Measurements from ENCODE around the gene HPF1.
A peak's percentile ranks its signal among the peaks of the same experiment; 100 is the strongest.
"Not testable (repeated sequence)": the region's sequence is repeated elsewhere in the genome, so short reads cannot be mapped to it uniquely, and the experiment has no call there.

The HPF1 gene

DNA sequence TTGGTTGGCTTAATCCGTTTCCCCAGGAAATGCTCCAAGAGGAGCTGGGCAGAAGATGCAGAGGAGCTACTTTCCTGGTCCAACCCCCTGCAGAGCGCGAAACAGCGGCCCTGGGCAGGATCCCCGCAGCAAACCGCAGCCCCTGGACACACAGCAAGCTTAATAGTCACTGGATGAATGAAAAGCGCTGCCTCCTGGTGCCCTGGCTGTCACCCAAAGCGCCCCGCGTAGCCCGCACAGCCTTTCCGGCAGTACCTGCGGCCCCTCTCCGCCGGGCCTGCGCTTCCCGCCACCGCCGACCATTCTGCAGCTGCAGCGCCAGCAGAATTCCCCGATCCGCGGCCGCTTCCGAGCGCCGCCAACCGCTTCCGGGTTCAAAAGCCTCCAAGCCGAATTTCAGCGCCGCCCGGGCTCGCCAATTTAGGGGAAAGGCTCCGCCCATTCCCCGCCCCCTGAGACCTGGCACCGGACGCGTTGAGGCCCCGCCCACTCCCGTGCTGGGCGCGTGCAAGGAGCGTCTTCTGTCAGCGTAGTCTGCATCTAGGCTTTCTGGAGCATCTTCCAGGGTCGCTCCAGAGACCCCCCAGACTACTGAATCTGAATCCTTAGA is at the start of gene HPF1:
TSS of gene HPF1 (minus strand) at position 370 of the 610 bp plus-strand sequence. CDS start at position 303, 67 bp downstream.
- peak; percentile 90 to 96 for DNase-seq (ENCODE audit: low read depth in 2 of 2)

DNA sequence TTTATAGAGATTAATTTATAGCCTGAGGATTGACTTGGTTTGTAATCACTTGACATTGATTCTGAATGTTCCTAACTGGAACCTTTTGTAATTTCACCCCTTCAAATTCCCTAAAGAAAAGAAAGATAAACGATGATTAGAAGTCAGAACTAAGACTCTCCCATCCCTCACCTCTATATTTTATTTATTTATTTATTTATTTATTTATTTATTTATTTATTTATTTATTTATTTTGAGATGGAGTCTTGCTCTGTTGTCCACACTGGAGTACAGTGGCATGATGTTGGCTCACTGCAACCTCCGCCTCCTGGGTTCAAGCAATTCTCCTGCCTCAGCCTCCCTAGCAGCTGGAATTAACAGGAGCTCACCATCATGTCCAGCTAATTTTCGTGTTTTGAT is 49.0 kb upstream of the HPF1 start:
- DNase-seq (ENCODE audit: low read depth in 2 of 2): not testable (repeated sequence)

DNA sequence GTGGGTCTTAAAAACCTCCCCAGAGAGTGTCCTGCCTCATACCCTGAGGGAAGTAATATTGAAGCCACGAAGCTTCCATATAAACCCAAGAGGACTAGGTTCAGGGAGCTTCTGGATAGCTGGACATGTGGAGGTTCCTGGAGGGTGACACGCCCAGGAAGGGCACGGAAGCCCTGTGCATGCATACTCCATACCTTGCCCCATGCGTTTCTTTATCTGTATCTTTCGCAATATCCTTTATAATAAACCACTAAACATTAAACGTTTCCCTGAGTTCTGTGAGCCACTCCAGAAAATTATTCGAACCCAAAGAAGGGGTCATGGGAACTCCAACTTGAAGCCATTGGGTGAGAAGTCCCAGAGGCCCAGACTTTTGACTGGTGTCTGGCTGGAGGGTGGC is 45.7 kb upstream of the HPF1 start:
- no peak for DNase-seq (ENCODE audit: low read depth in 2 of 2)

DNA sequence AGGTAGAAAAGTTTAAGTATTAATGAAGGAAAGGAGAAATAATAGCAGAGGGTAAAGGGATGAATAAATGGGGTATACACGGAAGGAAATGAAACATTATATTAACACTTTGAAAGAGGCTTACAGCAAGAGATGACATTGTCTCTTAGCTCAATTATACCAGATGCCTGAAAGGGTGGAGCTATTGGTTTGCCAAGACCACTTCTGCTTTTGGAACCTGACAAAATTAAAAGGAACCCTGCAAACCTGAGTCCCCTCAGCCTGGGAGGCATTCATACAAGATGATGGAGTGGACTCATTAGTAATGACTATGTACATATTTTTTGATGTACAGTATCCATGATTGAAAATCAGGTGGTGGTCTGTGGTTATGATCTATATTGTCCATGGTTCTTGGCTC is 45.1 kb upstream of the HPF1 start:
- no peak for DNase-seq (ENCODE audit: low read depth in 2 of 2)

DNA sequence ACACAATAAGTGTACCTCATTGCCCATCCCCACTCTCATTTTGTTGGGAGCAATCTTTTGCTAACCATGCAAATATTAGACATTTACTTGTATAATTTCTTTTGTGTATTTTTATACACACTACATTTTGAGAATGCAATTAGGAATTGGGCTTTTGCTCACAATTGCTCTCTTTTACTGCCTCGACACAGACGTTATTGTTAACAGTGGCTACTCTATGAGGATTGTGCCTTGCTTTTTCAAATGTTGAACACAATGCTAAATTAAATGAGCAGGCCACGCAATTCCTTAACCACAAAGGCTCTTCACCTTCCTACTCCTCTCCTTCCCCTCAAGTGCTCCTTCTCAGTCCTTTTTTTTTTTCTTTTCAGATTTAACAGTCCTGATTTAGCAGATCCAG is 42.8 kb upstream of the HPF1 start:
- DNase-seq (ENCODE audit: low read depth in 2 of 2): no peak

DNA sequence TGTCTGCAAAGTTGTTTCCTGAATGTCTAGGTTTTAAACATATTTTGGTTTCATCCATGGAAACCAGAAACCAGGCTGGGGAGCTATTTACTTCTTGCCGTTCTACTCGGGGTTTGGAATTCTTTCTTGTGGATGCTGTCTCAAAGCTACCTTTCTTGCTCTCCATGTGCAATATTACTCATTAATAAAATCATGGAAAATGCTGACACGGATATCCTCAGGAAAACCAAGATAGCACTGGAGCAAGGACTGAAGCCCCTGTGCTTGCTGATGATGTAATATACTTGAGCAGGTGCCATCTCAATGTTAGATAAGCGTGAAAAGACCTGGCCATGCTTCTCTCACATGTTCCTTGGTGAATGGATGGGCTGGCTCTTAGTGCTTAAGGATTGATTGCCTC is 41.5 kb upstream of the HPF1 start:
- DNase-seq (ENCODE audit: low read depth in 2 of 2): no peak

DNA sequence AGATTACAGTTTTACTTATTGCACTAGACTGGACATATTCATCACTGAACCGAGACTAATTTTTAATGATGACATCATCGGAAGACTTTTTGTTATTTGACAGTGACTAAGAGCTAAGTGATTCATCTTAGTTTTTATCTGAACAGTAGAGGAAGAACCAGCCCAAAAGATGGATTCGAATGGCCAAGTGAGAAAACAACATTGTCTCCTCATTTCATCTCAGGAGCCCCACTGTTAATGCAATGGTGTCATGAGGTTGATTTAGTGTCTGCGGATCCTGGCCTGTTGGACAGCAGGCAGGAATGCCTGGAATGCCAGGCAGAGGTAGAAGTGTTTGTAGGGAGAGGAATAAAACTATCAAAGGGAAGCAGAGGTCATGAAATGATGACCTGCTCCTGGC is 37.8 kb upstream of the HPF1 start:
- no peak for DNase-seq (ENCODE audit: low read depth in 2 of 2)

DNA sequence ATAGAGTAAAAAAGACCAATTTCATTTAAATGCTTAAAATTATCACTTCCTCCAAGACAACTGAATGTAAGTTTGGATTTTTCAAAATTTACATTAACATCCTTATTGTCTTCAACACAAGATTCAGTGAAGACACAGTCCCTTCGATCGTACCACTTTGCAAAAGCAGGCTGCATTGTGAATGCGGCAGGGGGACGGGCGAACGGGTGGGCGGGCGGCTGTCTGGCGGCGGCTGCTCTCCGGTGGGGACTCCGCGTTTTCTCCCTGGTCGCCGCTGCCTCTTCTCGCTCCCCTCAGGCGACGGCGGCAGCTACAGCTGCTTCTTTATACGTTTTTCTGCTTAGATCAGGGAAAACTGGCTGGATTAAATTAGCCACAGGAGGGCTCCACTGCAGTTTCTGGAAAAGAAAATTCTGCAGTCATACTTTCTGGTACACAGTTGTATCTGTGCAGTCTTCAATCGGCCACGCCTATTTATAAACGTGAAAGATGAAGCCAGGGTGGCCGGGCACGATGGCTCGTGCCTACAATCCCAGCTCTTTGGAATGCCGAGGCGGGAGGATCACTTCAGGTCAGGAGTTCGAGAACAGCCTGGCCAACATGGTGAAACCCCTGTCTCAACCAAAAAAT is 33.9 kb upstream of the HPF1 start:
- no peak for DNase-seq (ENCODE audit: low read depth in 2 of 2)

DNA sequence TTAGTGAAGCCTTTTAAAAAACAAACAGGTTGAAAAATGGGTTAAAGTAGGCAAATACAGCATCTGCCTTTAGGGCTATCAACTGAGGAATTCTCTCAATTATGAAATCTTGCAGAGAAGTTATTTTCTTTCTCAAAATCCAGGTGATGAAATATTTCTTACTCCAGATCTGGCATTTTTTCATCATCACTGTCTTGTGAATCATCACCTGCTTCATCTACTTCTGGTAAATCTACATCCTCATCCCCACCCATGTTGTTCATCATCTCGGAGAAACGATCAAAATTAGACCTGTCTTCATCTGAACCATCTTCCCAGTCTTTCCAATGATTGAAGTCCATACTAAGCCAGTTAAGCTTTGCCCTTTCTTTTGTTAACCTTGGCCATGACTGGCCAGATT is 33.3 kb upstream of the HPF1 start:
- no peak for DNase-seq (ENCODE audit: low read depth in 2 of 2)

DNA sequence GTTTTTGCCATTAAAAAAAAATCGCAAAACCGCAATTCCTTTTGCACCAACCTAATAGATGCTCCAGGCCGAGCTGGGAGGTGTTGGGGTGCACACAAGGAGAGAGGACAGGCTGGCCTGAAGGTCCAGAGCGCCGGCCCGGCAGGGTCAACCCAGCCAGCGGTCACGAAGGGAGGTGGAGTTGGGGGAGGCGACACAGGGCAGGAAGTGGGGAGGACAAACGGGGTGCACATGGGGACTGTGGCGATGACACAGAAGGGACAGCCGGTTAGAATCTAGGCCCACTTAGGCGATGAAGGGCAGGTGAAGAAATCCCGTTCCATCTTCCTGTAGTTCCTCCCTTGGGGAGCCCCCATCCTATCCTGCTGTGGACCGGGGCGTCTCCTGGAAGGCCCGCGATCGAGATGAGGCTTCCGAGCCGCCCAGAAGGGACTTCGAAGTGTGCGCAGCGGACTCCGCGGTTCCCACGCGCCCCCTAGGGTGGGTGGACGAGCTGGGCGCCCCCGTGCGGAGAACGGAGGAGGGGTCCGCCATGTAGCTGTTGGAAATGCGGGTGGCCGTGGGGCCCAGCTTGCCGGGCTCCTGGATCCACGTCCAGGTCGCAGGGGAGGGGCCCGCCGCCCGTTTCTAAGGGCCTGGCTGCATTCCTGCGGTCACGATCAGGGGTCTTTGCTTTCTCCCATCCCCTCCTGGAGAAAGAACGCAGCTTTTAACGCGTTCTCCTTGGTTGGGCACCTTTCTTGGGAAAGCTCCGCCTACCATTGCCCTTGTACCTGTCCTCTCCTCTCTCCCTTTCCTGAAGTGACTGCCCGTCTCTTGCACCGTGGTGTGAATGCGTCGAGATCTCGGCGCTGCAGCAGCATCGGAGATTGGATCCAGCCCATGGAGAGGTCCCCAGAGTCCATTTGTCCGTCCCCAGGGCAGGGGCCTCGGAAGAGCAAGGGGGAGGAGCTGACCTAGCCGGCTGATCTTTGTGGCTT is 17.0 kb upstream of the HPF1 start:
- peak in 1 of 2 experiments; percentile 6 for DNase-seq (ENCODE audit: low read depth in 2 of 2)

DNA sequence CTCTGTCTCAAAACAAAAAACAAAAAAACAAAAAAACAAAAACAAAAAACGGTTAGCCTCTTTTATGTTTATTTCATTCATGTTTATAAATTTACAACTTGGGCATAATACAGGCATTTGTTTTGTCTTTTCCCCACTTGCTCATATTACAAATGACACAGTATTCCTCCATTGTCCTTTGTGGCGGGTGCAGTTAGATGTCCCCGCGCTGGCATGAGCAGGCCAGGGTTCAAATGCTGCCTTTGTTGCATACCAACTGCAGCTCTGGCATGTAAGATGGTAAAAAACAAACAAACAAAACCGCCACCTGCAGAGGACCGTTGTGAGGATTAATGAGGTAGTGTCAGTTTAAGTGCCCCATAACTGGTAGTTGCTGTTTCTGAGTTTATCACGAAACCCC is 16.1 kb upstream of the HPF1 start:
- no peak for DNase-seq (ENCODE audit: low read depth in 2 of 2)

DNA sequence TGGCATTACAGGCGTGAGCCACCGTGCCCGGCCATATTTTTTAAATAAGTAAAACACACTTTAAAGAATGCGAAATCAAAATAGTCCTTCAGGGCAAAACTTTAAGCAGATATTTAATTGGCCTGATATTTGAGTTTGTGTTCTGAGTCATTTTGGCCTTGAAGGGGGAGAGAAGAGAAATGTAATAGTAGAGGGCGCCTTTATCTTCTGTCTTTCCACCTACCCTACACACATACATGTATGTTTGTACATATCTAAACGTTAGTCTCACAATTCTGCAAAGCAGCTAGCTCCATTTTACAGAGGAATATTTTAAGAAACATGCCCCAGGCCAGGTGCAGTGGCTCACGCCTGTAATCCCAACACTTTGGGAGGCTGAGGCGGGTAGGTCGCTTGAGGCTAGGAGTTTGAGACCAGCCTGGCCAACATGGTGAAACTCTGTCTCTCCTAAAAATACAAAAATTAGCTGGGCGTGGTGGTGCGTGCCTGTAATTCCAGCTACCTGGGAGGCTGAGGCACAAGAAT is 13.9 kb upstream of the HPF1 start:
- not testable (repeated sequence) for DNase-seq (ENCODE audit: low read depth in 2 of 2)

DNA sequence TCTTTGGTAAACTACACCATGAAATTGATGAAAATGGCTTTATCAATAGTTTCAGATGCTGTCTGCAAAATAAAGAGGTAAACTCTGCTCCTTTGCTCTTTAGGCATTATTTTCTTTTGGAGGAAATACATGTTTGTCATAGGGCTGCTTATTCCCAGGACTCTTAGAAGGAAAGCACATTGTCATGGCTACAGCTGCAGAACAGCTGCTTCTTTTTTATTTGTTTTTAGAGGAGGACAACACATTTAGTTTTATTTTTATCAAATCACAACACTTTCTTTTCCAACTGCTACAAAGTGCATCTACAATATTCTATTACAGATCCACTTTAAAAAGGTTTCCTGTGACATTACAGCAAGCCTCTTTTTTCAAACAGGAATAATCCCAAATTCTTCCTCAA is 12.7 kb upstream of the HPF1 start:
- DNase-seq (ENCODE audit: low read depth in 2 of 2): no peak

DNA sequence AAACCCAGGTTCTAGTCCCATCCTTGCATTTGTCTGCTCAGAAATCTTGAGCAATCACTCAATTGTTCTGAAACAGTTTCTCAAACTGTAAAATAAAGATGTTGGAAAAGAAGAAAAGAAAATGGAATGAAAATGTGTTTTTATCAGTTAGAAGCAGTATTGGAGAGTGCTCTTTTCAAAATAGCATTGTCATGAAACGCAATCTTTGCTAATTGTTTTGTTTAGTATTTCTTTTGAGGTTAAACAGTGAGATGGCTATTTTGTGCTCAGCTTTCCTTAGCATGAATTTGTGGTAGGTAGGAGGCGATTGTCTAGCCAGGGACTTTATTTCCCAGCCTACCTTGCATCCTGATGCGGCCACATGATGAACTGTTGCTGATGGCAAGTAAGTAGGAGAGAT is 10.6 kb upstream of the HPF1 start:
- no peak for DNase-seq (ENCODE audit: low read depth in 2 of 2)

DNA sequence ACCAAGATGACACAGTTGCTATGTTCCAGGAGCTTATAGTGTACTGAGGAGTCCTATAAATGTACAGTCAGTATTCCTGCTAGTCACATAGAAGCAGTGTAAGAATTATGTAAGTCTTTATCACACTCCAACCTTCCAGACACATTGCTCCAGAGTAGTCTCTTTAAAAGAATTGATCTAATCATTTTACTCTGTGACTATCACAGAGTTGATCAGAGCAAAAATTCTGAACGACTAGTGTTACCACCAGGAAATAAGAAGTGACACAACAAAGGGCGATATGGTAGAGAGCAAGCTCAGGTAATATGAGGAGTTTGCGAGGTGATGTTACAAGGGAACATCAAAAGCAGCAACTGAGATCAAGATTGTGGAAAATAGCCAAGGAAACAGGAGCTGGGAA is 9.0 kb upstream of the HPF1 start:
- DNase-seq (ENCODE audit: low read depth in 2 of 2): no peak

DNA sequence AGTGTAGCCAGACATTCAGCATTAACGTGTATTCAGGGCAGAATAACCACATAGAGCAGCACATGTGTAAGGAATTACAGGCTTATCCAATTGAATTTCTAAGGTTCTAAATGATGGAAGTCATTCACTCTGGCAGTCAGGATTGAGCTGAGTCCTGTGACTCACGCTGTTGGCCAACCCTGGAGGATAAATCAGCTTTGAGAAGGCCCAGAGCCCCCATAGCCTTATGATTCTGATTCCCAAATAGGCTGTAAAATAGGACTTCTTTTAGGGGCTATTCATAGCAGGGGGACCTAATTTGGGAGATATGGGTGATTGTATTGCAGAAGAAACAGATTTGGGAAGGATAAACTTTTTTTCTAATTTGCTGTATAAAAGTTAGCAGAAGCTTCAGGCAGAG is 8.1 kb upstream of the HPF1 start:
- DNase-seq (ENCODE audit: low read depth in 2 of 2): no peak

DNA sequence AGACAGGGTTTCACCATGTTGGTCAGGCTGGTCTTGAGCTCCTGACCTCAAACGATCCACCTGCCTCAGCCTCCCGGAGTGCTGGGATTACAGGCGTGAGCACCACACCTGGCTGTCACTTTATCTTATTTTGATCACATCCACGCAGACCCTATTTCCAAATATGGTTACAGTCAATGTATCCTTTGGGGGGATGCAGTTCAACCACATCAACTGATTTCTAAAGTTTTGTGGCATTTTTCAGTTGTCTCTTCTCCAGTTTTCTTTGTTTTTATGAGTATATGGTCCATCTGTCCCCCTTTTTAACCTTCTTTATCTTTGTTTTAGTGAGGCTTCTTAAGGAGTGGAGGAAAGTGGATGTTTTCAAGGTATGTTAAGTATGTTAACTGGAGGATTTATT is 4.1 kb upstream of the HPF1 start:
- no peak for DNase-seq (ENCODE audit: low read depth in 2 of 2)

DNA sequence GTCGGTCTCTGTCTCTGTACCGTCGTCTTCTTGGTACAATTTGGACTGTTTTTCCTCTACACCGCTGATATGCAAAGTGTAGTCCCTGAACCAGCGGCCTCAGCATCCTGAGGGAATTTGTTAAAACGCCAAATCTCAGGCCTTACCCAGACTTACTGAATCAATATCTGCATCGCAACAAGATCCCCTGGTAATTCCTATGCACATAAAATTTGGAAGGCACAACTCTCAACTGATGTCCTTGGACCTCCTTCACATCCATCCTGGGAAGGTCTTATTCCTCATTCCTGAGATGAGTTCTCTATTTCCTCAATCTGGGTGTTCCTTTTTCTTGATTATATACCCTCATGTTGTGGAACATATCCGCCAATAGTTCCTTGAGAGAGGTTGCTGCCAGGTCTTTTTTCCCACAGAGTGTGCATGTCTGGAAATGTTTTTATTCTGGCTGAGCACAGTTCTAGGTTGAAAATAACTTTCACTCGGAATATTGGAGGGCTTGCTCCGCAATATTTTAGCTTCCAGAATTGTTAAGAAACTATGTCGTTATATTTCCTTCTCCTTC is 738 bp upstream of the HPF1 start:
- DNase-seq (ENCODE audit: low read depth in 2 of 2): no peak

DNA sequence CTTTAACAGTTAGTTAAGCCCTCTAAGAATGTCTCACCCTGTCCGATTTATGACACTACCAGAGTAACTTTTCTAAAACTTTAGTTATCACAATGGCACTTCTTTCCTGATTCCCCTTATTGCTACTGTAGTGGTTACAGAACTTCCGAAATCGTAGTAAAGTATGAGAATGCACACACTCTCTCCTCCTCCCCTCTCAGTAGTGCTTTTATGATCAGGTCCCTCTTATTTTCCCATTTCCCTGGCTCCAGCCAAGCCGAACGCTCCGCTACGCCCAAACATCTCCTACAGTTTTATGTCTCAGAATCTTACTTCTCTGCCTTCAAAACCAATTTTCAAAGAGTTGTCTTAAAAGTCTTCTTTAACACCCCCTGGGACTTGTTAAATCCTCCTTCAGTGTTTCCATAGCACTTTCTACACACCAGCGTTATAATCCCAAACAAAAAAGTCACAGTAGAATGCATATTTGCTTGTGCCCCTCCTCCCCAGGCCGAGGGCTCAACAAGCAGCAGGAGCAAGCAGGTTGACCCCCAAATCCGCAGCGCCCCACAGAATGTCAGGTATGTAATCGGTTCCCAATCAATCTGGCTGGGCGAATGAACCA is 671 bp downstream of the HPF1 start:
- no peak for DNase-seq (ENCODE audit: low read depth in 2 of 2)

DNA sequence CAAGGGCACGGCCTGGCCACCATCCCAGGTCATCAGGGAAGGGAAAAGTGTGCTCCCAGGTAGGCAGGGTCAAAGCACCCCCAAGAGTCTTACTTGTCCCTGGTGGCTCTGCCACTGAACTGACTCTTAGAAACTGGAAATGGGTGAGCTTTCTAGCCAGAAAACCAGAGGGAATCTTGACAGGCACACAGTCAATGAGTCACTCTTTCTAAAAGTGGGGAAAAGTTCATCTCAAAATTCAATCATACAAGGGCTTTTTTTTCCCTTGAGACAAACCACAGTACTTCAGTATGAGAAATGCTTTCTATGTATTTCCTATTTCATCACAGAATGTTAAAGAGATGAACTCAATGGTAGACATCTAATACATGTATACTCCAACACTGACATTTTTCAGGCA is 12.5 kb downstream of the HPF1 start:
- no peak for DNase-seq (ENCODE audit: low read depth in 2 of 2)

DNA sequence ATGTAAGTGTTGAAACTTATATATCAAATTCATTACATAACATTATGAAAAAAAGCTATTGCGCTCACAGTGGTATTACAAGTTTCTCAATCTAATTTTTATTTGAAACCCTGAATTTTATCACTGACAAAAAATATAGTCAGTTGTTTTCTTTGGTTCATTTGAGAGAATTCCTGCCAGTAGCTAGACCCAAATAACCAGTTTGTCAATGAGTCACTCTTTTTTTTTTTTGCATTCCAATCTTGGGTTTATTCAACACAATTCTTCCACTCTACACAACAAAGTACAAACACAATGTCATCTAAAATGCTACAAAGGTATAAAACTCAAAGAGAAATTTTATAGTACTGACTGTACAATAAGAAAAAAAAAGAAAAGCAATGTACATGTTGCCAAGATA is 13.1 kb downstream of the HPF1 start:
- DNase-seq (ENCODE audit: low read depth in 2 of 2): no peak

DNA sequence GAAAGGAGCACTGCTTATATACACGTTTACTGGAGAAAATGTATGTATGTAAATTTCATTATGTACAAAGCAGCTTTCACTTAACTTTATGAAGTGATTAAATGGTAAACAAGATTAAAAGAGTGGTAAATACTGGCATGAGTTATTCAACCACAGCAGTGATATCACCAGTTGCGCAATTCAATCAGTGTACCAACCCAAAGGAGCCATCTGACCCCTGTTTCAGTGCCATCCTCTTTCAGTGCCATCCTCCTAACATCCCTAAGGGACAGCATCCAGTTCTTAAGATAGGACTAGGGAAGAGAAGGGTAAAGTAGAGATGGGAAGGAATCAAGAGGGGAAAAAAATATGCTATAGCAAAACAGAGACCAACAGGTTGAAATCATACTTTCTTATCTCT is 16.2 kb downstream of the HPF1 start:
- no peak for DNase-seq (ENCODE audit: low read depth in 2 of 2)
